GM21529 (cell line): ENCODE measurements around the gene AMOTL2.

Experiments used
- ATAC-seq: cut with Tn5 transposase; IDR thresholded peaks from one replicate; pipeline ENCODE4 v1.9.1; 2021; ENCODE audit not compliant: unreplicated experiment

AMOTL2 gene

GRCh38 chr3:134380249-134380648 is 6.0 kb upstream of the AMOTL2 start:
- no peak for ATAC-seq

GRCh38 chr3:134378818-134379217 is 4.6 kb upstream of the AMOTL2 start:
- no peak for ATAC-seq

DNA sequence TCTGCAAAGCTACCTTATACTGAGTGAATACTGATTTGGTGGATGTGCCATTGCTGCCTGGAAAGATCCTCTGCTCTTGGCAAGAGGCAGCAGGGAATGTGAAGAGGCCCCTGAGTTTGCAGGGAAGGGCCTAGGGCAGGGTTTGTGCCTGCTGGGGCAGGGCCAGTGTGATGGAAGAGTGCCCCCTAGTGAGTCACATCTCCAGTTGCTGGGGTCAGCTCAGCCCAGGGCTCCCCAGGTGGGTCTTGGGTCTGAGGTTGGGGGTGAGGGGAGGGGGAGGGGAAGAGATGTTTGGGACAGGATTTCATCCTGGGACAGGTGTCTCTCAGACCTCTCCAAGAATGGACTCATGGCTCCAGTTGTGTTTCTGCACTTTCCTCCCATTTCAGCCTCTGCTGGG is 4.1 kb upstream of the AMOTL2 start:
- ATAC-seq, result no peak

DNA sequence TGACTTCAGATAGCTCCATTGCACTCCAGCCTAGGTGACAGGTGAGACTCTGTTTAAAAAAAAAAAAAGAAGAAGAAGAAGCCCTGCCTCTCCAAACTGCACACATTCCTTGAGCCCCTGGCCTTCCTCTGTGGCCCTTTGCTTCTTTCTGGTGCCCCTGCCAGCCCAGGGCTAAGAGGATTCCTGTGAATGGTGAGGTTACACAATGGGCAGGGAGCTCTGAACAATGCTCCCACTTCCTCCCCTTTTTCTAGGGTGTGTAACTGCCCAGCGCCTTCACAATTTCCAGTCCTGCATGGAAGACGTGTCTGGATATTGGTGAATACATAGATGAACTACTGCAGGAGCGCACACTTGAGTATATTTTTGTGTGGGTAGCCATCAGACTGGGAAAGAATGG is 3.6 kb upstream of the AMOTL2 start:
- ATAC-seq, result no peak

GRCh38 chr3:134376786-134377426 is 2.7 kb upstream of the AMOTL2 start:
- no peak for ATAC-seq

GRCh38 chr3:134376385-134376765 is 2.1 kb upstream of the AMOTL2 start:
- no peak for ATAC-seq

DNA sequence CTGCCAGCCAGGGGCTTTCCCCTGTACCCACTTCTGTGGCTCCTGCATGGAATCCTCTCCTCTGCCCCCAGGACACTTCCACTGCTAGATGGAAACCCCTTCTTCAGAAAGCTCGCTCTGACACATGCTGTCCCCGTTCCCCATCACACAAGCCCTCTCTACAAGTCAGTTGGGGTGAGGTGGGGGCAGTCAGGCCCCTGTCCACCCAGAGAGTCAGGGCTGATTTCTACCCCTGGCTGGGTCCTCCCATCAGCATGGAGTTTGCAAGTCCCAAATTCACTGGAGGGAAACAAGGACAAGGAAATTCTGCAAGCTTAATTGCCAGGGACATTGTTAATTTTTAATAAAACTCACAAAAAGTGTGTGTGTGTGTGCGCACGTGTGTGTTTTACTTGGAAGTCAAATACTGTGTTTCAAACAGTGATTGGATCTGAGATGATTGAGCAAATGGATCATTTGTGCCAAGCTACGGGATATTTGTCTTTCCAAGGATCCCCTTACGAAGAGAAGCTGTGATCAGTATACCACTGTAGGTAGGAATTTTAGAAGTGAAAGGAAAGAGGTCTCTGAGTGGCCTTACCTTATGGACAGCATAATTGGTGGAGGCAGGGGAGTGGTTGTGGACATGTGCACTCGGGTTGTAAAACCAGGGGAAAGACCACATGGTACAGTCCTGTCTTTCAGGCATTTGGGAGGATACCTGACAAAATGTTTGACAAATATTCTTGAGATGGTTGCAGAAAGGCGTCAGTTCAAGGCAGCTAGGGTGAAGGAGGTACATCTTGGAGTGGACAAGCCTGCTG is 1.5 kb upstream of the AMOTL2 start:
- no peak for ATAC-seq

GRCh38 chr3:134374791-134375581 is 739 bp upstream of the AMOTL2 start:
- ATAC-seq, result no peak

DNA sequence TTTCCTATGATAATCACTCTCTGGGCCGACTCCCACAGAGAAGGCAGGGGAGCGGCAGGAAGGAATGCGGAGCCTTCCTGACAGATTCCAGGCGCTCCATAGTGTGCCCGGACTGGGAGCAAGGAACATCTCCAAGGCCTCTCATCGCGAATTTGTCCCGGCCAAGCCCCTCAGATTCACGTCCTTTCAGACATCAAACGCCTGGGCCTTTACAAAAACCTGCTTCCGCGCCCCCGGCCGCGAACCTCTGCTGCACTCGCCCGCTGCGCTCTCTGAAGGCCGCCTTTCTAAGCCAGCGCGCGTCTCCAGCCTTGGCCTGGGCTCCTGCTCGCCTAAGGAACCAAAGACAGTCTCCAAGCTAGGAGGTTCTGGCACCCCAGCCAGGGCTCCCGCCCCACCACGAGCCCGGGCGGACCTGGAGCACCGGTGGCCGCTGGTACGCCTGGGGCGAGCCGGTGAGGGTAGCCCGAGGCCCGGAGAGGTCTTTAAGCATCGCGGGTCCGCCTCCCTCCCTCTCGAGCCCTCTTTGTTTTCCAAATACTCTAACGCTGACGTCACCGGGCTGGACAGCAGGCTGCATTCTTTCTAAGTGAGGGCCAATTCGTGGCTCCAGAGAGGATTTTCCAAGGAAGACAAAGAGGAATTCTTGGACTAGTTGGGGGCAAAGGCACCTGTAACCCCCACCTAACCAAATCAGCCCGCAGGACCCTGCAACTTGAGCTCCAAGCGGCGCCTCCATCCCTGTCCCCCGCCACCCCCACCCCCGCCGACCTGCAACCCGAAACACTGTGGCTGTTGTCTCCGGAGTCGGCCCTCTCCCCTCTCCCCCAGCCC is 759 bp downstream of the AMOTL2 start:
- ATAC-seq, result no peak

GRCh38 chr3:134372396-134373270 is 1.6 kb downstream of the AMOTL2 start:
- no peak for ATAC-seq

GRCh38 chr3:134371542-134372324 is 2.5 kb downstream of the AMOTL2 start:
- ATAC-seq, result no peak

DNA sequence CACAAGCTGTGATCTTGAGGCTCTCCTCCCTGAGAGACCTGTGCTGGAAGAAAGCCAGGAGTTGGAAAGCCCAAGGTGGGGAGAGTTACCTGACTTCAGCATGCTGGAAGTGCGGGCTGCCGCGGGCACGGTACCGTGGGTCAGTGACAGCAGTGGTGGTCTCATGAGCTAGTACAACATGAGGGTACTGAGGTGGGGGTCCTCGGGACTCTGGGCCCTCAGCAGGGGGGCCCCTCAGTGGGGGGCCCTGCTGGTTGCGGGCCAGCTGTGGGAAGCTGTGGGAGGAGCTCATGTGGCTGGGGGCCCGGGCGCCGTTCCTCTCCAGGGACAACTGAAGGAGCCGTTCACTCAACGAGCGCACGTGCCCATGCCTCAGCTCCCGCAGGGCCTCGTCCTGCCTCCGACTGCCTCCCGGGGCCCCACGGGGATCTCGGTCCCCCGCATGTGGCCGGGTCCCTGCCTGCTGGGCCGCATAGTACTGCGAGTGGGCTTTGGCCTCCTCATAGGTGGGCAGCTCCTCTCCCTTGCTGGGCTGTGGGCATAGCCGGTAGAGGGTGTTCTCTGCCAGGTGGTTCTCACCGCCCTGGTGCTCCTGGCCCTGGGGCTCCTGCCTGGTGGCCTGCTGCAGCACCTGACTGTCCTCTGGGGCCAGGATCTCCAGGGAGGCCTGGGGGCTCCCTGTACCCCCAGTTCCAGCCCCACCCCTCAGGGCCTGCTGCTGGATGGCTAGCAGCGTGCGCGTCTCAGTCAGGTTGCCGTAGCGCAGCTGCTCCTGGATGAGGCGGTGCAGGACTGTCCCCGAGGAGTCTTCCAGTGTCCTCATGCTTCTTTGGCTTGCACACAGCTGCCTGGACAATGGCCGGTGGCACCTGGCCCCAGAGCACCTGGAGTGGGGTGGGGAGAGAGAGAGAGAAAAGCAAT is 3.4 kb downstream of the AMOTL2 start:
- no peak for ATAC-seq

DNA sequence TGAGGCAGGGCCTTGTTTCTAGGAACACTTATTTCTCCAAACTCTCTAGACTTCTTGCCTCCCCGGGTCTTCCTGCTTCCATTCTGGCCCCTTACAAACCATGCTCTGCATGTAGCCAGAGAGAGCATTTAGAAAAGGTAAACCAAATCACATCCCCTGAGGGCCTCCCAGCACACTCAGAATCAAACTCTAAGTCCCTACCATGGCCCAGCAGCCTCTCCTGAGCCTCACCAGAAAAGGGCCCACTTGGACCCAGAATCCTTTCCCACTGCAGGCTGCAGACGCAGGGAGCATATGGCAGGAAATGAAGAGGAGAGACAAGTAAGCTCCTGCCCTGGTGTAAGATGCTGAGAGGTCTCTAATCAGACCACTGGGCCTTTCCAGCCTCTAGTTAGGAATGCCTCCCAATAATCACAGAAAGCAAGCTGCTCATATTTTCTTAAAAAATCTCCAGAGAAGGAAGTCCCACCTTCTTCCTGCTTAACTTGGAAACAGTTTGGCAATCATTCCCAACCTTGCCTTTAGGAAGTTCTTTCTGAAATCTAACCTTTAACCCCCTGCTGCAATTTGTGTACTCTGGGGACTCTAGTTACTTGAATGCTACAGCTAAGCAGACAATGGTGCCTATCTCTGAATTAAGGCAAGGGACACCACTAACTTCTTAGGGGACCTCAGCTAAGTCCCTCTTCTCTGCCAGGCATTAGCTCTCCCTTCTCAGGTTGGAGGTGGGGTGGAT is 4.2 kb downstream of the AMOTL2 start:
- ATAC-seq, result no peak

DNA sequence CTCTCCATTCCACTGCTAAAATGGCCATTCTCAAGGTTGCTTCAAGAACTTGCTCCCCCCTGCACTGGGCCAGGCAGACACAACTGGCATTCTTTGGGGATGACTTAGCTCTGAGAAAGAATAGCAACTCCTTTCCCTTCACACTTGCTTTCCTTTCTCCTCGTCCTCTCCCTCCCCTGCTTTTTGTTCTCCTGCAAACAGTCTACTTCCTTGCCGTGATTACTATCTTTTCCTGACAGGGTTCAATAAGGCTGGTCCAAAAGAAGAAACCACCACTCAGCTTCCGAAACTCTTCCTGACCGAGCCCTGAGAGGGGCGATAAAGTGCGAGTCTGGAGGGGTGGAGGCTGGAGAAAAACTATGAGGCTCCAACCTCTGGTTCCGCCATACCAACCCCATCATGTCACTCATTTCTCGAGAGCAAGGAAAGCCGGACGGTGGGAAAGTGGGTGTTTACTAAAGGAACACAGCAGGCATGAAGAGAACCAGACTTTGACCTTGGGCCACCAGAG is 5.0 kb downstream of the AMOTL2 start:
- ATAC-seq, result no peak

DNA sequence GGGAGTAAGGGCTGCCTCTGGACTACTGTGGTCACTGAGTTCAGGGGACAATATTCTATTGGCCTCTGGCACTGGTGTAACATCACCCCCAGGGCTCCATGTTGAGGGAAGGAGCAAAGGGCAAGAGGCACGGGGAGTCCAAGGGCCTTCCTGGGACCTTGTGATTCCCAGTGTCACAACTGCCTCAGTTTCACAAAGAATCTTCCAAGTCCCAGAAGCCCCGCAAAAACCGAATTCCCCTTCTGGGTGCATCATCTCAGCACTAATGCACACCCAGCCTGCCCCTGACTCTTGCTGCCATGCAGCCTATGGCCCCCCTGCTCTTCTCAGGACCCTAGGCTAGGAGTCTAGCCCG is 5.5 kb downstream of the AMOTL2 start:
- no peak for ATAC-seq

GRCh38 chr3:134367869-134368750 is 6.1 kb downstream of the AMOTL2 start:
- no peak for ATAC-seq
